IPS-18a (cell line): Measurements from ENCODE around the gene FAM20C.
"Not testable (repeated sequence)": the region's sequence is repeated elsewhere in the genome, so short reads cannot be mapped to it uniquely, and the experiment has no call there.

Source experiments
- H3K27ac ChIP-seq: one replicate; pipeline ENCODE4 v1.5.1; 2013; ENCODE audit warnings: low read length
- H3K27me3 ChIP-seq: one replicate; pipeline ENCODE4 v1.6.1; 2013; ENCODE audit warnings: mild to moderate bottlenecking, low read length; ENCODE audit not compliant: control insufficient read depth, insufficient read depth
- H3K36me3 ChIP-seq: one replicate; pipeline ENCODE4 v1.6.1; 2013; ENCODE audit warnings: low read depth, low read length; ENCODE audit not compliant: control insufficient read depth
- H3K4me1 ChIP-seq: one replicate; pipeline ENCODE4 v1.6.1; 2013; ENCODE audit warnings: low read depth, low read length; ENCODE audit not compliant: control insufficient read depth
- H3K4me3 ChIP-seq: one replicate; pipeline ENCODE4 v1.5.1; 2013; ENCODE audit warnings: low read length
- H3K9ac ChIP-seq: one replicate; pipeline ENCODE4 v1.6.1; 2013; ENCODE audit warnings: mild to moderate bottlenecking, low read length, moderate library complexity
- H3K9me3 ChIP-seq: one replicate; pipeline ENCODE4 v1.6.1; 2013; ENCODE audit warnings: low read depth, low read length; ENCODE audit not compliant: control insufficient read depth

Gene FAM20C

GRCh38 chr7:179948-180694 lies 12.2 kb upstream of the FAM20C start:
- Histone ChIP-seq H3K27me3 (no peaks in the 10 kb centered on the region), H3K27ac (no peak overlapping the region), H3K36me3 (no peaks in the 10 kb centered on the region), H3K4me3 (no peak overlapping the region), H3K4me1 (peaks cover 5% of the 10 kb centered on the region), H3K9ac (no peak overlapping the region), H3K9me3 (no peaks in the 10 kb centered on the region)

DNA sequence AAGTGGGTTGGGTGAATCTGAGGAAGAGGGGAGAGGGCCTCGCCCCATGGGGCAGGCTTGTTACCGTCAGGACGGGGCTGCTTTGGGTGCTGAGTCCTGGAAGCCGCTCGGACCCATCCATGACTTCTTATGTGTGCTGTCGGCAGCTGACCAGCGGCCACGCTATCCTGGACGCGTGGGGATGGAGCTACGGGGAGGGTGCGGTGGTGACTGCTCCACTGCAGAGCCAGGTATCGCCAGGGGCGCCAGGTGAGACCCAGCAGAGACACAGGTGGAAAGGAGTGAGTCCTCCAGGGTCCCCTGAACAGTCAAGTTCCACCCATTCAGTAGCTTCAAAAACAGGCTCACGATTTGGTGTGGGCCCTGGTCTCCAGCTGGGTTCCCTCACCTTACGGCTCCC lies 10.6 kb upstream of the FAM20C start:
- no peaks in the 10 kb centered on the region for H3K36me3 ChIP-seq
- H3K27ac ChIP-seq = no peak overlapping the region
- H3K9me3 ChIP-seq = no peaks in the 10 kb centered on the region
- H3K4me3 ChIP-seq = no peak overlapping the region
- peaks cover 5% of the 10 kb centered on the region for H3K4me1 ChIP-seq
- no peak overlapping the region for H3K9ac ChIP-seq
- no peaks in the 10 kb centered on the region for H3K27me3 ChIP-seq

GRCh38 chr7:182502-182901 lies 9.9 kb upstream of the FAM20C start:
- H3K9ac ChIP-seq, H3K36me3 ChIP-seq, H3K9me3 ChIP-seq, H3K27me3 ChIP-seq, H3K4me1 ChIP-seq, H3K27ac ChIP-seq, H3K4me3 ChIP-seq: not testable (repeated sequence)

- H3K27me3 ChIP-seq = no peaks in the 10 kb centered on the region
- H3K36me3 ChIP-seq = no peaks in the 10 kb centered on the region
- peaks cover 16% of the 10 kb centered on the region for H3K4me1 ChIP-seq
- H3K9me3 ChIP-seq = no peaks in the 10 kb centered on the region
- H3K27ac ChIP-seq = no peak overlapping the region
- H3K9ac ChIP-seq = no peak overlapping the region
- no peak overlapping the region for H3K4me3 ChIP-seq
These were observed 8.7 kb upstream of the FAM20C start for GRCh38 chr7:183496-184292.

DNA sequence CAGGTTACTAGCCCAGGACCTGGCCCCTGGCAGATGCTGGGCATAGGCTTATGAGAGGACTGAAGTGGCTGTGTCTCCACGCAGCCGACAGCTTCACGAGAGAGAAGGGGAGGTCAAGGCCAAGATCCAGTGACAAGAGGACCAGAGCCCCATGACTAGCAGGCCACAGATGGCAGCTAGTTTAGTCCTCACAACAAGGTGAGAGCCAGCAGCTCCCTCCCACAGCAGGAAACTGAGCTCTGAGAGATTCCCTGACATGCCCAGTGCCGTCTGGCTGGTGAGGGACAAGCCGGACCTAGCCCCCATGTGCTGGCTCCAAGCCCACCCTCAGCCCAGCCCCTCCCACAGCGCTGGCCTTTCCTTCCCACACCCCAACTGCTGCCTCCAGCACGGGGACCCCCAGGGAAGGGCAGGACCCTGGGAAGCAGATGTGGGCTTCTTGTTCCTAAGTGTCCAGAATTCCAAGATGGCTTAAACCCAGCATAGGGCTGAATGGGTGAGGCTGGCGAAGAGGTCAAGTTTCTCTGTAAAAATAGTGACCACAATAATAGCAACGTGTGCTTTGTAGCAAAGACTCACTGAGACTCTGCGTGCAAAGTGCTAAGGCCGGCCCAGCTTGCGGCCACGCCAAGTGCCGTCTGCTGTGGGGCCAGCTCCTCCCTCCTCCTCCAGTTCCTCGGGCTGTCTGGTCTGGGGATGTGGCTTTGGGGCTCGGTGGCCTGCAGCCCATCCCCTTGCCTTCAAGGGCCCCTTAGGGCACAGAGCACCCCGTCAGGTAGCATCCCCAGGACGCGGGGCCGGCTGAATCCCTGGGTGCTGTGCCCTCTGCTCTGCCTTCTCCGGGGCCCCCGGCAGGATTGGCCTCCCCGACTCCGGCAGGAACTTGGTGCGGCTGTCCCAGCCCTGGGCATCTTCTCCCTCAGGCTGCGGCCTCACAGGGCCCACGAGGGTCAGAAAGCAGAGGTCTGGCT lies 7.8 kb upstream of the FAM20C start:
- peaks cover 23% of the 10 kb centered on the region for H3K4me1 ChIP-seq
- no peak overlapping the region for H3K27ac ChIP-seq
- no peaks in the 10 kb centered on the region for H3K9me3 ChIP-seq
- no peak overlapping the region for H3K9ac ChIP-seq
- no peaks in the 10 kb centered on the region for H3K36me3 ChIP-seq
- H3K4me3 ChIP-seq = no peak overlapping the region
- no peaks in the 10 kb centered on the region for H3K27me3 ChIP-seq

- Histone ChIP-seq H3K4me1 (peaks cover 28% of the 10 kb centered on the region), H3K27ac (no peak overlapping the region), H3K9me3 (no peaks in the 10 kb centered on the region), H3K4me3 (no peak overlapping the region), H3K36me3 (no peaks in the 10 kb centered on the region), H3K27me3 (peaks cover 10% of the 10 kb centered on the region), H3K9ac (no peak overlapping the region)
These were observed 5.8 kb upstream of the FAM20C start for GRCh38 chr7:186516-187113.

GRCh38 chr7:187227-187927 lies 5.0 kb upstream of the FAM20C start:
- Histone ChIP-seq H3K4me1 (peaks cover 28% of the 10 kb centered on the region), H3K27ac (no peak overlapping the region), H3K9me3 (no peaks in the 10 kb centered on the region), H3K27me3 (peaks cover 11% of the 10 kb centered on the region), H3K36me3 (no peaks in the 10 kb centered on the region), H3K4me3 (no peak overlapping the region), H3K9ac (no peak overlapping the region)

DNA sequence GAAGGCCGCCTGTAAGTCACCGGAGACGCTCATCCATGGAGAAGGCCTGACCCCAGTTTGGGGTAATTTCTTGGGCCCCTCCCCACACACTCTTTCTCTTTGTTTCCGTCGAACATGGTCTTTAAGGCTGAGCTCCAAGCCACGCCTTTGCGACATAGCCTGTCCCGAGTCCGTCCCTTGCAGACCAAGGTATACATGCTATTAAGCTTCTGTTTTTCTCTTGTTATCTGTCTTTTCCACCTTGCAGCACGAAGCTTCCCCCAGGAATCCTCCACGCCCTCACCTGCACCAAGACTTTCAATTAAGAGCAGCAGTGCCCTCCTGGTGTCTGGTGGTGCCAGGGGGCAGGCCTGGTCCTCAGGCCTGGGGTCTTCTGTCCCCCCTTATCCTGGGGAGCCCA lies 4.2 kb upstream of the FAM20C start:
- no peak overlapping the region for H3K4me3 ChIP-seq
- no peaks in the 10 kb centered on the region for H3K36me3 ChIP-seq
- H3K9ac ChIP-seq = no peak overlapping the region
- H3K27me3 ChIP-seq = peaks cover 11% of the 10 kb centered on the region
- no peak overlapping the region for H3K27ac ChIP-seq
- peaks cover 28% of the 10 kb centered on the region for H3K4me1 ChIP-seq
- no peaks in the 10 kb centered on the region for H3K9me3 ChIP-seq

GRCh38 chr7:188727-189500 lies 3.5 kb upstream of the FAM20C start:
- Histone ChIP-seq H3K27me3 (peaks cover 11% of the 10 kb centered on the region), H3K4me3 (no peak overlapping the region), H3K4me1 (peaks cover 24% of the 10 kb centered on the region), H3K9ac (no peak overlapping the region), H3K36me3 (no peaks in the 10 kb centered on the region), H3K9me3 (no peaks in the 10 kb centered on the region), H3K27ac (no peak overlapping the region)

DNA sequence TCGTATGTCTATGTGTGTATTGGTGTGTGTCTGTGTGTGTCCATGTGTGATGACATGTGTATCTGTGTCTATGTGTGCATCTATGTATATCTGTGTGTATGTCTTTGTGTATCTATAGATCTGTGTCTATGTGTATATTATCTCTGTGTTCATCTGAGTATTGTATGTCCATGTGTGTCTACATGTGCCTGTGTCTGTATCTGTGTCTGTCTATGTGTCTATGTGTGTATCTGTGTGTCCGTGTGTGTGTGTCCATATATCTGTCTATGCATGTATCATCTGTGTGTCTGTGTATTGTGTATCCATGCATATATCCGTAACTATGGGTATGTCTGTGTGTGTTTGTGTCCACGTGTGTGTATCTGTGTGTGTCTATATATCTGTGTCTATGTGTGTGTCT lies 2.7 kb upstream of the FAM20C start:
- Histone ChIP-seq H3K27me3 (peaks cover 11% of the 10 kb centered on the region), H3K9me3 (no peaks in the 10 kb centered on the region), H3K27ac (no peak overlapping the region), H3K36me3 (no peaks in the 10 kb centered on the region), H3K9ac (no peak overlapping the region), H3K4me3 (no peak overlapping the region), H3K4me1 (peaks cover 28% of the 10 kb centered on the region)
